ENCODE results near the gene RNF141. TPM values are rescaled to one million over a fixed set of nuclear protein-coding genes. Genes with fewer than 3 reads are reported as not detected.

Gene RNF141
- total RNA-seq, 1 experiment from 2014 or later = 28.4 TPM

DNA sequence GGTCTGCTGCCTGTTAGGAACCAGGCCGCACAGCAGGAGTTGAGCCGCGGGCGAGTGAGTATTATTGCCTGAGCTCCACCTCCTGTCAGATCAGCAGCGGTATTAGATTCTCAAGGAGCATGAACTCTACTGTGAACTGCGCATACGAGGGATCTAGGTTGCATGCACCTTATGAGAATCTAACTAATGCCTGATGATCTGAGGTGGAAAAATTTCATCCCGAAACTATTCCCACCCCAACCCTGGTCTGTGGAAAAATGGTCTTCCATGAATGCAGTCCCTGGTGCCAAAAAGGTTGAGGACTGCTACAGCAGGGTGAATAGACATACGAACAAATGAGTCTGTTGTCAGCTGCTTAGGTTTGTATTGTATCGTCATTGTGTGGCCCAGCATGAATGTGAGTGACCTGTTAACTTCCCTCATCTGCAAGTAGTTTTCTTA lies 29.8 kb downstream of the RNF141 start:
- BruUV-seq (replicated peaks) = no TSS peak

DNA sequence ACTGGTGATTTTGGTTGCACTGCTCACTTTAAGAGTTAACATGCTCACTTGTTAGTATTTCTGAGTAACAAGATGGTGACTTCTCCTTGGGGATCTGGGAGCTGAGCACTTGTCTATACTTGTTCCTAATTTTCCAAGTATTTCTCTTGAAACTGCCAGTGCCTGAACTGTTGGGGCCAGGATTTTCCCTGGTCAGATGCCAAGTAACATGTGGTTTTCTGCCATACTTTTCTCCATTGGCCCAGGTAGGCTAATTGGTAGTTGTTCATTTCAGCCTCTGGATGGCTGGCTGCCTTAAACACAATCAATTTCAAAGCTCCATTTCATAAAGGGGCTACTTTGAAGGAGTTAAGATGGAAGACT lies 35.0 kb downstream of the RNF141 start:
- DNase-seq (ENCODE audit: unreplicated experiment) = peak; percentile 53
- H3K36me3 Mint-ChIP-seq (ENCODE audit: insufficient read depth, unreplicated experiment) = peaks cover 4% of the 10 kb centered on the region

More for the DNA sequence above, 29.8 kb downstream of the RNF141 start:
- TF ChIP-seq, protein P1, sequence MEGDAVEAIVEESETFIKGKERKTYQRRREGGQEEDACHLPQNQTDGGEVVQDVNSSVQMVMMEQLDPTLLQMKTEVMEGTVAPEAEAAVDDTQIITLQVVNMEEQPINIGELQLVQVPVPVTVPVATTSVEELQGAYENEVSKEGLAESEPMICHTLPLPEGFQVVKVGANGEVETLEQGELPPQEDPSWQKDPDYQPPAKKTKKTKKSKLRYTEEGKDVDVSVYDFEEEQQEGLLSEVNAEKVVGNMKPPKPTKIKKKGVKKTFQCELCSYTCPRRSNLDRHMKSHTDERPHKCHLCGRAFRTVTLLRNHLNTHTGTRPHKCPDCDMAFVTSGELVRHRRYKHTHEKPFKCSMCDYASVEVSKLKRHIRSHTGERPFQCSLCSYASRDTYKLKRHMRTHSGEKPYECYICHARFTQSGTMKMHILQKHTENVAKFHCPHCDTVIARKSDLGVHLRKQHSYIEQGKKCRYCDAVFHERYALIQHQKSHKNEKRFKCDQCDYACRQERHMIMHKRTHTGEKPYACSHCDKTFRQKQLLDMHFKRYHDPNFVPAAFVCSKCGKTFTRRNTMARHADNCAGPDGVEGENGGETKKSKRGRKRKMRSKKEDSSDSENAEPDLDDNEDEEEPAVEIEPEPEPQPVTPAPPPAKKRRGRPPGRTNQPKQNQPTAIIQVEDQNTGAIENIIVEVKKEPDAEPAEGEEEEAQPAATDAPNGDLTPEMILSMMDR (IDR thresholded peaks at IDR 0.05; ENCODE audit: unreplicated experiment) = no peak
- H3K4me1 Mint-ChIP-seq (ENCODE audit: insufficient read depth, unreplicated experiment) = no peaks in the 10 kb centered on the region
- H3K36me3 Mint-ChIP-seq (ENCODE audit: insufficient read depth, unreplicated experiment) = no peaks in the 10 kb centered on the region
- H3K4me3 Mint-ChIP-seq (ENCODE audit: unreplicated experiment) = no peak overlapping the region
- H3K27ac Mint-ChIP-seq (ENCODE audit: low read depth, unreplicated experiment) = no peak overlapping the region
- H3K9me3 Mint-ChIP-seq (ENCODE audit: unreplicated experiment) = no peaks in the 10 kb centered on the region
- H3K27me3 Mint-ChIP-seq (ENCODE audit: insufficient read depth, unreplicated experiment) = no peaks in the 10 kb centered on the region
- ChIA-PET POLR2A (interaction anchor here (1.4 to 8.1 kb wide), 2 partner anchors 10 to 22 kb away, joined by 3 to 45 read pairs; no protein-coding TSS in a partner anchor), CTCF (interaction anchor here (0.5 to 4.0 kb wide), 5 partner anchors 9 to 1600 kb away, joined by 3 to 29 read pairs (median 3); partner anchors contain the start of gene AKIP1)
- DNase-seq (ENCODE audit: unreplicated experiment) = no peak
- intact Hi-C loops (cut with micrococcal nuclease) = no loop called here

DNA sequence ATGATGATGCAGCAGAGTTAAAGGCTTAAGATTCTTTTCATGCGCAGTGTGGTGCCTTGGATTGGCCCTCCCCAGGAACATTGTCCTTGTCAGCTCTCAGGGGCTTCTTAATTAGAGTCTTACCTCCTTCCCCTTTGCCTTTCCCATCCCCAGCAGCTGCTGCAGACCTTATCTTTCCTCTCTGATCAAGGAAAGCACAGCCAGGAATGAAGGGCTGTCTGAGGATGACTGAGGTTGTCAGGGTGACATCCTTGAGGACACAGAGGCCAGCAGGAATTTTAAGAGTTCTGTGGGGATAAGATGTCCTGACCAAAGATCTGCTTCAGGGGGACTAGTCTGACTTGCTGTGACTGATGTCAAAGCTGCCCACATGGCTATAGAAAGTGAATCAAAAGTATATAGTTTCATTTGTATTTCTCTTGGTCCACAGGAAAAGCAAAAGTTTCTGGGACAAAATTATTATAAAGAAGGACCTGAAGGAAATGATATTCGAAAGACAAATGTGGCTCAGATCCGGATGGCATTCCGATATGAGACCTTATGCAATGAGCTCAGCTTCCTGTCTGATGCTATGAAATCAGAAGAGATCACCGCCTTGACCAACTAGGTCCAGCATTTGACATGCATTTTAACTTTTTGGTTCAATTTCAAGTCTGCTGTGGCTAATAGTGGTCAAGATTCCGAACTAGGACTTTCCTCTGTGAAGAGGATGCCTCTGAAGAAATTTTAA lies 35.5 kb downstream of the RNF141 start:
- intact Hi-C loops (cut with micrococcal nuclease) = no loop called here
- H3K9me3 Mint-ChIP-seq (ENCODE audit: unreplicated experiment) = no peaks in the 10 kb centered on the region
- H3K4me1 Mint-ChIP-seq (ENCODE audit: insufficient read depth, unreplicated experiment) = peaks cover 6% of the 10 kb centered on the region
- H3K27ac Mint-ChIP-seq (ENCODE audit: low read depth, unreplicated experiment) = peak overlapping the region; percentile 51
- no peaks in the 10 kb centered on the region for H3K27me3 Mint-ChIP-seq (ENCODE audit: insufficient read depth, unreplicated experiment)
- TF ChIP-seq, protein P1 (IDR thresholded peaks at IDR 0.05; ENCODE audit: unreplicated experiment) = no peak
- H3K4me3 Mint-ChIP-seq (ENCODE audit: unreplicated experiment) = no peak overlapping the region
- no peak for DNase-seq (ENCODE audit: unreplicated experiment)
- BruUV-seq (replicated peaks) = no TSS peak
- H3K36me3 Mint-ChIP-seq (ENCODE audit: insufficient read depth, unreplicated experiment) = peaks cover 4% of the 10 kb centered on the region
- ChIA-PET POLR2A (interaction anchor here (0.5 to 3.3 kb wide), 12 partner anchors 8 to 1079 kb away, joined by 3 to 50 read pairs (median 4); partner anchors contain the start of gene RNF141), CTCF (interaction anchor here (0.6 to 1.5 kb wide), 5 partner anchors 9 to 343 kb away, joined by 3 to 5 read pairs (median 3); no protein-coding TSS in a partner anchor)

More for the DNA sequence above, 35.0 kb downstream of the RNF141 start:
- TF ChIP-seq, protein P1 (IDR thresholded peaks at IDR 0.05; ENCODE audit: unreplicated experiment) = no peak
- Mint-ChIP-seq H3K4me1 (ENCODE audit: insufficient read depth, unreplicated experiment) (peaks cover 6% of the 10 kb centered on the region), H3K27me3 (ENCODE audit: insufficient read depth, unreplicated experiment) (no peaks in the 10 kb centered on the region), H3K27ac (ENCODE audit: low read depth, unreplicated experiment) (peak overlapping the region; percentile 51), H3K9me3 (ENCODE audit: unreplicated experiment) (no peaks in the 10 kb centered on the region), H3K4me3 (ENCODE audit: unreplicated experiment) (no peak overlapping the region)
- intact Hi-C loops (cut with micrococcal nuclease) = no loop called here
- BruUV-seq (replicated peaks) = no TSS peak
- ChIA-PET POLR2A (interaction anchor here (0.5 to 3.3 kb wide), 12 partner anchors 8 to 1079 kb away, joined by 3 to 50 read pairs (median 3); partner anchors contain the start of gene RNF141), CTCF (interaction anchor here (1.0 to 1.5 kb wide), 5 partner anchors 9 to 52 kb away, joined by 3 to 5 read pairs (median 3); no protein-coding TSS in a partner anchor)

DNA sequence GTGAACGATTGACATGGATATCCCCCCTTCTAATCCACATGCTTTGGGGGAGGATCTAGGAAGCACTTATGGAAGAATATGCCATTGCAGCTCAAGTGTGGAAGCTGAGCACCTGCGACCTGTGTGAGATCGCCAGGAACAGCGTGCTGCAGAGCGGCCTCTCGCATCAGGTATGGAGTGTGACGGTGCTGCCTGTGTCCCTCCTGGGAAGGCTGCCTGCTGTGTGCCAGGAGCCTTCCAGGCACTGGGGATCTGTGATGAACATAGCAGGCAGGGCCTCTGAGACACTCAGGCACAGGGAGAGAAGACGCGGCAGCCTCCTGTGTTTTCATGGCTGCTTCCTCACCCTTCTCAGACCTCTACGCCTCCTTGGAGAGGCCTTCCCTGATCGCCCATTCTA lies 36.5 kb downstream of the RNF141 start:
- Mint-ChIP-seq H3K9me3 (ENCODE audit: unreplicated experiment) (no peaks in the 10 kb centered on the region), H3K4me3 (ENCODE audit: unreplicated experiment) (no peak overlapping the region), H3K36me3 (ENCODE audit: insufficient read depth, unreplicated experiment) (peaks cover 4% of the 10 kb centered on the region), H3K4me1 (ENCODE audit: insufficient read depth, unreplicated experiment) (peaks cover 6% of the 10 kb centered on the region), H3K27ac (ENCODE audit: low read depth, unreplicated experiment) (no peak overlapping the region), H3K27me3 (ENCODE audit: insufficient read depth, unreplicated experiment) (no peaks in the 10 kb centered on the region)
- ChIA-PET CTCF (interaction anchor here (1.0 to 1.3 kb wide), 2 partner anchors 14 to 16 kb away, joined by 3 to 4 read pairs; no protein-coding TSS in a partner anchor), POLR2A (interaction anchor here (1.1 to 3.3 kb wide), 5 partner anchors 10 to 90 kb away, joined by 3 to 50 read pairs (median 4); no protein-coding TSS in a partner anchor)
- TF ChIP-seq, protein P1 (IDR thresholded peaks at IDR 0.05; ENCODE audit: unreplicated experiment) = no peak
- intact Hi-C loops (cut with micrococcal nuclease) = no loop called here
- no peak for DNase-seq (ENCODE audit: unreplicated experiment)
- BruUV-seq (replicated peaks) = no TSS peak
